Liver (tissue), 3 donors: Measurements from ENCODE around the gene GRIK1.

Experiments used
- CTCF ChIP-seq: fragments of 150-350 bp; IDR thresholded peaks from 2 replicates; pipeline ENCODE4 v1.5.1; 2017; ENCODE audit warnings: improper control_type of control experiment, low read depth, low read length; ENCODE audit not compliant: missing input control
- GABPA ChIP-seq, 2 donors: IDR thresholded peaks in 1 of 2; conservative IDR thresholded peaks in 1 of 2; 2 replicates each; pipeline ENCODE4 v1.6.1; 2016; ENCODE audit warnings: antibody characterized with exemption in 2 of 2, mild to moderate bottlenecking in 1 of 2, moderate library complexity in 1 of 2
- MAX ChIP-seq: IDR thresholded peaks from 2 replicates; pipeline ENCODE4 v1.6.1; 2016; ENCODE audit warnings: antibody characterized with exemption
- NR2F2 ChIP-seq: IDR thresholded peaks from 2 replicates; pipeline ENCODE4 v1.6.1; 2016; ENCODE audit warnings: antibody characterized with exemption
- REST ChIP-seq: IDR thresholded peaks from 2 replicates; pipeline ENCODE4 v1.6.1; 2016; ENCODE audit warnings: antibody characterized with exemption, mild to moderate bottlenecking
- SP1 ChIP-seq: IDR thresholded peaks from 2 replicates; pipeline ENCODE4 v1.6.1; 2018; ENCODE audit warnings: antibody characterized with exemption, mild to moderate bottlenecking
- donor health status: healthy.
- donor health status: healthy.

- no peak for TF ChIP-seq MAX
- no peak for TF ChIP-seq CTCF
- TF ChIP-seq GABPA (IDR thresholded peaks at IDR 0.05 in 1 of 2, conservative IDR thresholded peaks at IDR 0.05 in 1 of 2) = no peak
- no peak for TF ChIP-seq NR2F2
- TF ChIP-seq SP1 = no peak
- TF ChIP-seq REST = no peak
Observed at GRCh38 chr21:29829564-29830275, 110.1 kb downstream of the GRIK1 start.
